Heart left ventricle (tissue), 13 donors: ENCODE measurements around the gene CGB7.
"Not testable (repeated sequence)": the region's sequence is repeated elsewhere in the genome, so short reads cannot be mapped to it uniquely, and the experiment has no call there.

ENCODE experiments used
- CTCF ChIP-seq, 12 donors: fragments of 200-600 bp; sonication (generic) in 4 of 12; IDR thresholded peaks; one replicate each; pipeline versions ENCODE4 v1.5.0 to v1.8.0; 2018 to 2022; ENCODE audit warnings: antibody characterized with exemption in 12 of 12, mild to moderate bottlenecking in 5 of 12
- POLR2A ChIP-seq, 2 donors: fragments of 450-650 bp; IDR thresholded peaks; one replicate each; pipeline ENCODE4 v1.6.1; 2017; ENCODE audit warnings: antibody characterized with exemption in 2 of 2, mild to moderate bottlenecking in 2 of 2, moderate library complexity in 2 of 2
- donor health status: ischemic (EF 13 %, LVEDD 7.1; RV severe dilation, severe dysfunction).
- donor health status: DM: no; HTN: yes; CAD: no.
- donor health status: DM: no; HTN: no; CAD: no.
- donor health status: ischemic (EF 25% LVEDD 6.9; RV normal size, moderate dysfunction).
- donor health status: ischemic (EF 25% LVEDD 5.7; RV mildly dilated, moderate dysfunction).
- donor health status: ischemic (EF 35%, LVEDD 5.7; RV mildly dilated, moderate dysfunction).
- donor health status: nonischemic (EF 11% LVEDD 7.7; RV severe dilation, severe dysfunction).
- donor health status: DM: yes; HTN: yes; CAD: no.
- donor health status: PGD.
- donor health status: ischemic (EF 29% LVEDD 5.4; RV normal size, mild dysfunction).
- donor health status: nonischemic (EF 23%, LVEDD 6.1; RV moderate dilation, normal function).

DNA sequence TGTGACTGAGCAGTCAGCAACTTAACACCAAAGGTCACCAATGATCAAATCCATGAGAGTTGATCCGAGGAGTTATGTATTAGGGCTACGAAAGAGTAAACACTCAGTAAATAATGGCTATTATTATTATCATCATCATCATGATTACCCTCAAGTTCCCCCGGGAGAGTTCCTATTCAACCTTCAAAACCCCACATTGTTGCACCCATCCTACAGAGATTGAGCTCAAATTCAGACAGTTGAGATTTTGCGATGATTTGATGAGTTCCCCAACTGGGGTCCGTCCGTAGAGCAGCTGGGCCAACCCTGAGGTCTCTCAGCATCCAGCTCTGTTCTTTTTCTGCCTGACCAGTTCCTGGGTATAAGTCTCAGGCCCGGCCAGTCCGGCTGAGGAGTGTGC is 19.4 kb downstream of the CGB7 start:
- not testable (repeated sequence) for TF ChIP-seq POLR2A, CTCF (IDR thresholded peaks at IDR 0.05)
